PC-3 (cell line): ENCODE measurements around the gene OR2F2. TPM values are rescaled to one million over a fixed set of nuclear protein-coding genes. Genes with fewer than 3 reads are reported as not detected.

Experiments used
- ATAC-seq: fragments of 200-7000 bp; cut with Tn5 transposase; 2 replicates; pipeline ENCODE4 v1.9.1; 2020; ENCODE audit warnings: mild to moderate bottlenecking, moderate library complexity
- BruUV-seq: library from RNA; stranded (reverse); fragments of 400-500 nt; replicated peaks from 2 replicates; lab custom pipeline; 2021; lab: Mats Ljungman, UMichigan
- CTCF ChIA-PET: fragments of 300-600 bp; sonication (Branson Sonifier 250); formaldehyde crosslinking; loops from one replicate; lab custom pipeline; 2022; ENCODE audit warnings: antibody characterized with exemption; lab: Charles Lee
- POLR2A ChIA-PET: fragments of 300-600 bp; sonication (Branson Sonifier 250); formaldehyde crosslinking; loops from one replicate; lab custom pipeline; 2022; ENCODE audit warnings: antibody characterized with exemption; ENCODE audit not compliant: unreplicated experiment; lab: Charles Lee
- DNase-seq: peaks from one replicate; pipeline ENCODE4 v3.0.0-alpha.2; 2015
- H2AFZ ChIP-seq: fragments of 300-600 bp; sonication (generic); 2 replicates; pipeline ENCODE4 v1.6.0; 2016; ENCODE audit warnings: antibody characterized with exemption, low read length
- H3F3A ChIP-seq: fragments of 300-600 bp; sonication (generic); one replicate; pipeline ENCODE4 v1.6.0; 2017; ENCODE audit warnings: antibody characterized with exemption, low read length, control low read depth, mild to moderate bottlenecking; ENCODE audit not compliant: unreplicated experiment
- H3K27ac ChIP-seq: fragments of 300-600 bp; sonication (generic); 2 replicates; pipeline ENCODE4 v1.5.1; 2016; ENCODE audit warnings: mild to moderate bottlenecking, low read length
- H3K27me3 ChIP-seq: fragments of 300-600 bp; sonication (generic); 2 replicates; pipeline ENCODE4 v1.6.1; 2016; ENCODE audit warnings: low read length, mixed read lengths
- H3K36me3 ChIP-seq: fragments of 300-600 bp; sonication (generic); 2 replicates; pipeline ENCODE4 v1.6.1; 2016; ENCODE audit warnings: low read depth, mixed run types, low read length, mixed read lengths
- H3K4me1 ChIP-seq: fragments of 300-600 bp; sonication (generic); 2 replicates; pipeline ENCODE4 v1.5.1; 2016; ENCODE audit warnings: low read length; ENCODE audit not compliant: insufficient read depth
- H3K4me2 ChIP-seq: fragments of 300-600 bp; sonication (generic); 2 replicates; pipeline ENCODE4 v1.6.0; 2016; ENCODE audit warnings: low read length
- H3K4me3 ChIP-seq: fragments of 300-600 bp; sonication (generic); 2 replicates; pipeline ENCODE4 v1.5.1; 2016; ENCODE audit warnings: mild to moderate bottlenecking, low read length, mixed read lengths
- H3K79me2 ChIP-seq: fragments of 300-600 bp; sonication (generic); 2 replicates; pipeline ENCODE4 v1.6.1; 2017; ENCODE audit warnings: low read length, mixed read lengths
- H3K9ac ChIP-seq: fragments of 300-600 bp; sonication (generic); 2 replicates; pipeline ENCODE4 v1.6.0; 2016; ENCODE audit warnings: mild to moderate bottlenecking, low read length
- H3K9me2 ChIP-seq: fragments of 300-600 bp; sonication (generic); replicated peaks from 2 replicates; pipeline ENCODE4 v1.6.1; 2016; ENCODE audit warnings: mixed run types, low read length, mixed read lengths
- H3K9me3 ChIP-seq: fragments of 300-600 bp; sonication (generic); 2 replicates; pipeline ENCODE4 v1.6.1; 2016; ENCODE audit warnings: low read length, mixed read lengths
- H4K20me1 ChIP-seq: fragments of 300-600 bp; sonication (generic); 2 replicates; pipeline ENCODE4 v1.6.1; 2016; ENCODE audit warnings: low read length, mixed read lengths
- CTCF ChIP-seq: fragments of 300-600 bp; sonication (generic); conservative IDR thresholded peaks from 2 replicates; pipeline ENCODE4 v1.5.1; 2017; ENCODE audit warnings: antibody characterized with exemption, low read depth, mild to moderate bottlenecking, low read length
- EZH2 ChIP-seq: fragments of 300-600 bp; sonication (generic); IDR thresholded peaks from one replicate; pipeline ENCODE4 v1.6.1; 2017; ENCODE audit warnings: antibody characterized with exemption, mild to moderate bottlenecking, low read length; ENCODE audit not compliant: unreplicated experiment
- EZH2phosphoT487 ChIP-seq: fragments of 300-600 bp; sonication (generic); IDR thresholded peaks from 2 replicates; pipeline ENCODE4 v1.6.1; 2018; ENCODE audit warnings: mild to moderate bottlenecking, antibody characterized with exemption, low read length, borderline replicate concordance
- intact Hi-C: fragments of 100-400 bp; cut with micrococcal nuclease; formaldehyde crosslinking; loops from 2 replicates; pipeline ENCODE4 v1.9.0; 2023
- total RNA-seq: library from RNA; depleted of rRNA; stranded (reverse); fragments of >200 nt; gene quantifications from 2 replicates; pipeline ENCODE4 v1.2.3, GENCODE V29; 2014

Gene OR2F2
- total RNA-seq, 1 experiment from 2014 or later, result not detected

GRCh38 chr7:143913945-143914615 is 21.0 kb upstream of the OR2F2 start:
- DNase-seq (no peak), ATAC-seq (no peak)
- Histone ChIP-seq H3K9me3 (no peaks in the 10 kb centered on the region), H3K4me2 (no peak overlapping the region), H3F3A (no peaks in the 10 kb centered on the region), H3K27me3 (peaks cover 15% of the 10 kb centered on the region; the same call in 1 of the 2 replicates), H3K36me3 (no peaks in the 10 kb centered on the region), H2AFZ (no peak overlapping the region), H3K79me2 (no peaks in the 10 kb centered on the region), H3K4me3 (no peak overlapping the region), H3K4me1 (no peaks in the 10 kb centered on the region), H3K9ac (no peak overlapping the region), H3K9me2 (no peaks in the 10 kb centered on the region), H3K27ac (no peak overlapping the region), H4K20me1 (no peaks in the 10 kb centered on the region)
- no TSS peak for BruUV-seq
- no peak for TF ChIP-seq CTCF
- TF ChIP-seq EZH2phosphoT487, result no peak
- ChIA-PET POLR2A (no interaction called here), CTCF (no interaction called here)
- intact Hi-C loops, result no loop called here

- POLR2A ChIA-PET, result no interaction called here
- DNase-seq, result peak; percentile 7
- H2AFZ ChIP-seq, result no peak overlapping the region
- no peaks in the 10 kb centered on the region for H3K9me2 ChIP-seq
- no peak overlapping the region for H3K27ac ChIP-seq
- no peaks in the 10 kb centered on the region for H4K20me1 ChIP-seq
- H3K9me3 ChIP-seq, result no peaks in the 10 kb centered on the region
- intact Hi-C loops, result no loop called here
- BruUV-seq, result no TSS peak
- no peaks in the 10 kb centered on the region for H3K4me1 ChIP-seq
- peaks cover 20% of the 10 kb centered on the region for H3K27me3 ChIP-seq
- 0 out of 2 replicates have a peak, but pooled peaks have one; percentile 24 for ATAC-seq
- H3K4me2 ChIP-seq, result no peak overlapping the region
- CTCF ChIA-PET, result interaction anchor here (0.6 kb wide), 1 partner anchor 613 kb away, joined by 3 read pairs; no protein-coding TSS in a partner anchor
- no peaks in the 10 kb centered on the region for H3F3A ChIP-seq
- H3K36me3 ChIP-seq, result no peaks in the 10 kb centered on the region
- H3K4me3 ChIP-seq, result no peak overlapping the region
- H3K9ac ChIP-seq, result no peak overlapping the region
- TF ChIP-seq EZH2phosphoT487 (no peak), CTCF (0 out of 2 replicates have a peak, but pooled peaks have one; percentile 29)
- H3K79me2 ChIP-seq, result no peaks in the 10 kb centered on the region
These were observed 19.9 kb upstream of the OR2F2 start for GRCh38 chr7:143914938-143915652.

GRCh38 chr7:143924851-143925250 is 10.2 kb upstream of the OR2F2 start:
- no peak overlapping the region for H3K4me3 ChIP-seq
- POLR2A ChIA-PET, result no interaction called here

More at GRCh38 chr7:143924851-143925250, 10.2 kb upstream of the OR2F2 start:
- Histone ChIP-seq H3K9me3 (no peaks in the 10 kb centered on the region), H3K27ac (no peak overlapping the region), H3K79me2 (no peaks in the 10 kb centered on the region), H3F3A (no peaks in the 10 kb centered on the region), H2AFZ (no peak overlapping the region), H4K20me1 (no peaks in the 10 kb centered on the region), H3K27me3 (peaks cover 45% of the 10 kb centered on the region), H3K4me2 (no peak overlapping the region), H3K36me3 (no peaks in the 10 kb centered on the region), H3K9me2 (no peaks in the 10 kb centered on the region), H3K4me1 (no peaks in the 10 kb centered on the region), H3K9ac (no peak overlapping the region)
- DNase-seq (no peak), ATAC-seq (no peak)
- TF ChIP-seq EZH2phosphoT487 (no peak), CTCF (no peak), EZH2 (no peak)
- no TSS peak for BruUV-seq
- intact Hi-C loops, result loop anchor here (5.0 kb wide), 1 partner anchor 242 kb away; no protein-coding TSS in a partner anchor
- CTCF ChIA-PET, result no interaction called here
